Prostate gland (tissue), 2 donors: ENCODE results near the gene PLCB4. TPM values are rescaled to one million over a fixed set of nuclear protein-coding genes. Genes with fewer than 3 reads are reported as not detected.

Experiments used
- DNase-seq: peaks from one replicate; pipeline ENCODE4 v3.0.0-alpha.2; 2019; ENCODE audit warnings: low spot score
- H3K27ac ChIP-seq, 2 donors: fragments of 200-600 bp; sonication (generic); 2 replicates each; pipeline ENCODE4 v1.5.1; 2017 to 2019
- H3K27me3 ChIP-seq: fragments of 200-600 bp; sonication (generic); replicated peaks from 2 replicates; pipeline ENCODE4 v1.5.1; 2019; ENCODE audit not compliant: insufficient read depth
- H3K36me3 ChIP-seq, 2 donors: fragments of 200-600 bp; sonication (generic); 1 replicate in 1 of 2; 2 replicates in 1 of 2; pipeline versions ENCODE4 v1.5.1 to v1.8.1; 2017 to 2019
- H3K4me1 ChIP-seq: fragments of 200-600 bp; sonication (generic); replicated peaks from 2 replicates; pipeline ENCODE4 v1.5.1; 2019
- H3K4me3 ChIP-seq, 2 donors: fragments of 200-600 bp; sonication (generic); 2 replicates each; pipeline ENCODE4 v1.5.1; 2017 to 2019
- H3K9me3 ChIP-seq: fragments of 200-600 bp; sonication (generic); 2 replicates; pipeline ENCODE4 v1.5.1; 2017
- CTCF ChIP-seq, 4 experiments: fragments of 200-600 bp in 2 of 4; fragments of 450-650 bp in 2 of 4; sonication (generic) in 2 of 4; IDR thresholded peaks; 1 replicate in 3 of 4; 2 replicates in 1 of 4; pipeline ENCODE4 v1.5.1; 2016 to 2019; ENCODE audit warnings: antibody characterized with exemption in 4 of 4, mild to moderate bottlenecking in 2 of 4, moderate library complexity in 2 of 4
- POLR2A ChIP-seq: fragments of 450-650 bp; IDR thresholded peaks from one replicate; pipeline ENCODE4 v1.6.1; 2016; ENCODE audit warnings: antibody characterized with exemption, mild to moderate bottlenecking
- POLR2AphosphoS5 ChIP-seq: sonication (generic); formaldehyde crosslinking; IDR thresholded peaks from one replicate; pipeline ENCODE4 v1.6.1; 2017; ENCODE audit warnings: antibody characterized with exemption
- WGBS: methylation state at CpG from one replicate; pipeline ENCODE4 v1.1.5; 2018; 5-methylcytosine and 5-hydroxymethylcytosine counted together
- intact Hi-C: fragments of 100-400 bp; cut with DNase I; formaldehyde crosslinking; loops from one replicate; pipeline ENCODE4 v1.14.2; 2022
- total RNA-seq, 2 donors: library from RNA; depleted of rRNA; stranded (reverse); fragments of >200 nt; gene quantifications; one replicate each; pipeline ENCODE4 v1.1.0, GENCODE V29; 2016

Gene PLCB4
- total RNA-seq, 2 donors from 2014 or later: 9.1 to 11.6 TPM

GRCh38 chr20:9082741-9083140 lies 13.9 kb downstream of the PLCB4 start:
- Histone ChIP-seq H3K27me3 (no peaks in the 10 kb centered on the region), H3K36me3 (no peaks in the 10 kb centered on the region), H3K9me3 (no peaks in the 10 kb centered on the region), H3K4me3 (no peak overlapping the region), H3K4me1 (no peaks in the 10 kb centered on the region), H3K27ac (no peak overlapping the region)
- DNase-seq: no peak
- intact Hi-C loops: no loop called here
- TF ChIP-seq CTCF (IDR thresholded peaks at IDR 0.05) (no peak), POLR2AphosphoS5 (no peak), POLR2A (no peak)

GRCh38 chr20:9087531-9088217 lies 18.8 kb downstream of the PLCB4 start:
- Histone ChIP-seq H3K9me3 (no peaks in the 10 kb centered on the region), H3K4me1 (peaks cover 6% of the 10 kb centered on the region), H3K27ac (no peak overlapping the region), H3K36me3 (no peaks in the 10 kb centered on the region), H3K27me3 (no peaks in the 10 kb centered on the region), H3K4me3 (no peak overlapping the region)
- DNase-seq: no peak
- no peak for TF ChIP-seq POLR2AphosphoS5
- TF ChIP-seq POLR2A: no peak
- TF ChIP-seq CTCF (IDR thresholded peaks at IDR 0.05): no peak
- WGBS: 72% methylated on average over 3 of the region's 3 CpGs
- intact Hi-C loops: no loop called here

GRCh38 chr20:9088556-9088955 lies 19.7 kb downstream of the PLCB4 start:
- no peaks in the 10 kb centered on the region for H3K27me3 ChIP-seq
- H3K4me3 ChIP-seq: no peak overlapping the region
- no peak for DNase-seq
- intact Hi-C loops: no loop called here
- TF ChIP-seq CTCF (IDR thresholded peaks at IDR 0.05) (no peak), POLR2AphosphoS5 (no peak), POLR2A (no peak)
- H3K9me3 ChIP-seq: no peaks in the 10 kb centered on the region
- H3K36me3 ChIP-seq: no peaks in the 10 kb centered on the region
- H3K27ac ChIP-seq: no peak overlapping the region
- H3K4me1 ChIP-seq: peaks cover 6% of the 10 kb centered on the region

GRCh38 chr20:9092113-9092512 lies 23.2 kb downstream of the PLCB4 start:
- H3K27ac ChIP-seq: no peak overlapping the region
- WGBS: 68% methylated on average over 3 of the region's 3 CpGs
- TF ChIP-seq POLR2AphosphoS5: no peak
- no peak for TF ChIP-seq POLR2A
- no peak for TF ChIP-seq CTCF (IDR thresholded peaks at IDR 0.05)
- no peaks in the 10 kb centered on the region for H3K27me3 ChIP-seq
- DNase-seq: no peak
- intact Hi-C loops: no loop called here
- H3K4me3 ChIP-seq: no peak overlapping the region
- no peaks in the 10 kb centered on the region for H3K36me3 ChIP-seq
- no peaks in the 10 kb centered on the region for H3K9me3 ChIP-seq
- H3K4me1 ChIP-seq: peaks cover 6% of the 10 kb centered on the region

- no peaks in the 10 kb centered on the region for H3K36me3 ChIP-seq
- no peak for TF ChIP-seq CTCF (IDR thresholded peaks at IDR 0.05)
- TF ChIP-seq POLR2AphosphoS5: no peak
- TF ChIP-seq POLR2A: no peak
- intact Hi-C loops: no loop called here
- 43% methylated on average over 3 of the region's 3 CpGs for WGBS
- H3K9me3 ChIP-seq: no peaks in the 10 kb centered on the region
- H3K4me1 ChIP-seq: peaks cover 6% of the 10 kb centered on the region
- H3K4me3 ChIP-seq: no peak overlapping the region
- H3K27me3 ChIP-seq: no peaks in the 10 kb centered on the region
- no peak overlapping the region for H3K27ac ChIP-seq
- DNase-seq: no peak
Measured at GRCh38 chr20:9092655-9093054, 23.8 kb downstream of the PLCB4 start.
